Measurements from ENCODE around the gene SSU72. TPM values are rescaled to one million over a fixed set of nuclear protein-coding genes. Genes with fewer than 3 reads are reported as not detected.

The SSU72 gene
- polyA plus RNA-seq, 1 experiment: 101 TPM

GRCh38 chr1:1615256-1616044, 40.8 kb upstream of the SSU72 start, which contains the start of gene MIB2:
Gene MIB2 (plus strand): TSS chr1:1615500. CDS start chr1:1623453, 7,953 bp downstream.
- no peak for TF ChIP-seq CTCF (IDR thresholded peaks at IDR 0.05; ENCODE audit: insufficient read depth, low read depth, low read length)
- ChIA-PET POLR2A (interaction anchor here (0.5 kb wide), 2 partner anchors 268 to 429 kb away, joined by 3 to 8 read pairs; no protein-coding TSS in a partner anchor), CTCF (interaction anchor here (3.4 kb wide), 1 partner anchor 12 kb away, joined by 13 read pairs; no protein-coding TSS in a partner anchor)
- DNase-seq (ENCODE audit: low read depth): peak; percentile 59
- peaks cover 11% of the 10 kb centered on the region for H3K36me3 ChIP-seq (ENCODE audit: control insufficient read depth, insufficient read depth, low read length)
- peak within 1 kb of the TSS; percentile 100 for H3K4me3 ChIP-seq (ENCODE audit: low read depth, low read length)
- H3K27me3 ChIP-seq (ENCODE audit: control insufficient read depth, insufficient read depth, low read length): no peaks in the 10 kb centered on the region

- H3K4me3 ChIP-seq (ENCODE audit: low read depth, low read length): peak overlapping the region; percentile 100
- DNase-seq (ENCODE audit: low read depth): no peak
- H3K27me3 ChIP-seq (ENCODE audit: control insufficient read depth, insufficient read depth, low read length): no peaks in the 10 kb centered on the region
- peaks cover 11% of the 10 kb centered on the region for H3K36me3 ChIP-seq (ENCODE audit: control insufficient read depth, insufficient read depth, low read length)
- ChIA-PET POLR2A (no interaction called here), CTCF (interaction anchor here (3.4 kb wide), 1 partner anchor 12 kb away, joined by 13 read pairs; no protein-coding TSS in a partner anchor)
- TF ChIP-seq CTCF (IDR thresholded peaks at IDR 0.05; ENCODE audit: insufficient read depth, low read depth, low read length): no peak
These were observed 40.2 kb upstream of the SSU72 start for GRCh38 chr1:1614954-1615255.

GRCh38 chr1:1614204-1614953, 39.7 kb upstream of the SSU72 start:
- TF ChIP-seq CTCF (IDR thresholded peaks at IDR 0.05; ENCODE audit: insufficient read depth, low read depth, low read length): no peak
- Histone ChIP-seq H3K36me3 (ENCODE audit: control insufficient read depth, insufficient read depth, low read length) (peaks cover 11% of the 10 kb centered on the region), H3K4me3 (ENCODE audit: low read depth, low read length) (peak overlapping the region; percentile 100), H3K27me3 (ENCODE audit: control insufficient read depth, insufficient read depth, low read length) (no peaks in the 10 kb centered on the region)
- ChIA-PET POLR2A (no interaction called here), CTCF (interaction anchor here (3.4 kb wide), 1 partner anchor 11 kb away, joined by 13 read pairs; no protein-coding TSS in a partner anchor)
- DNase-seq (ENCODE audit: low read depth): no peak

- no peak for TF ChIP-seq CTCF (IDR thresholded peaks at IDR 0.05; ENCODE audit: insufficient read depth, low read depth, low read length)
- peaks cover 10% of the 10 kb centered on the region for H3K36me3 ChIP-seq (ENCODE audit: control insufficient read depth, insufficient read depth, low read length)
- DNase-seq (ENCODE audit: low read depth): no peak
- H3K27me3 ChIP-seq (ENCODE audit: control insufficient read depth, insufficient read depth, low read length): no peaks in the 10 kb centered on the region
- CTCF ChIA-PET: interaction anchor here (0.6 to 3.4 kb wide), 2 partner anchors 11 to 431 kb away, joined by 3 to 13 read pairs; no protein-coding TSS in a partner anchor
- H3K4me3 ChIP-seq (ENCODE audit: low read depth, low read length): peak overlapping the region; percentile 100
- POLR2A ChIA-PET: no interaction called here
These were observed 38.9 kb upstream of the SSU72 start for GRCh38 chr1:1613509-1614082.

GRCh38 chr1:1612104-1612400, 37.4 kb upstream of the SSU72 start:
- POLR2A ChIA-PET: interaction anchor here (0.7 kb wide), 1 partner anchor 10 kb away, joined by 8 read pairs; no protein-coding TSS in a partner anchor
- no peak for TF ChIP-seq CTCF (IDR thresholded peaks at IDR 0.05; ENCODE audit: insufficient read depth, low read depth, low read length)
- H3K36me3 ChIP-seq (ENCODE audit: control insufficient read depth, insufficient read depth, low read length): no peaks in the 10 kb centered on the region; the same call in 1 of the 2 replicates

More at GRCh38 chr1:1612104-1612400, 37.4 kb upstream of the SSU72 start:
- CTCF ChIA-PET: no interaction called here
- H3K27me3 ChIP-seq (ENCODE audit: control insufficient read depth, insufficient read depth, low read length): no peaks in the 10 kb centered on the region
- no peak overlapping the region for H3K4me3 ChIP-seq (ENCODE audit: low read depth, low read length)
- no peak for DNase-seq (ENCODE audit: low read depth)
